ENCODE results near the gene COP1.

- no peak for TF ChIP-seq E2F4 (CRISPR knock-in tag; IDR thresholded peaks at IDR 0.05; ENCODE audit: borderline replicate concordance, low read depth)
- TF ChIP-seq, protein P1, sequence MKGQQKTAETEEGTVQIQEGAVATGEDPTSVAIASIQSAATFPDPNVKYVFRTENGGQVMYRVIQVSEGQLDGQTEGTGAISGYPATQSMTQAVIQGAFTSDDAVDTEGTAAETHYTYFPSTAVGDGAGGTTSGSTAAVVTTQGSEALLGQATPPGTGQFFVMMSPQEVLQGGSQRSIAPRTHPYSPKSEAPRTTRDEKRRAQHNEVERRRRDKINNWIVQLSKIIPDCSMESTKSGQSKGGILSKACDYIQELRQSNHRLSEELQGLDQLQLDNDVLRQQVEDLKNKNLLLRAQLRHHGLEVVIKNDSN (CRISPR knock-in tag; IDR thresholded peaks at IDR 0.05) = no peak
- no peak for TF ChIP-seq CTCF (IDR thresholded peaks at IDR 0.05)
- TF ChIP-seq NR3C1 (CRISPR knock-in tag; conservative IDR thresholded peaks at IDR 0.05; ENCODE audit: low read depth) = no peak
- TF ChIP-seq, protein P2, sequence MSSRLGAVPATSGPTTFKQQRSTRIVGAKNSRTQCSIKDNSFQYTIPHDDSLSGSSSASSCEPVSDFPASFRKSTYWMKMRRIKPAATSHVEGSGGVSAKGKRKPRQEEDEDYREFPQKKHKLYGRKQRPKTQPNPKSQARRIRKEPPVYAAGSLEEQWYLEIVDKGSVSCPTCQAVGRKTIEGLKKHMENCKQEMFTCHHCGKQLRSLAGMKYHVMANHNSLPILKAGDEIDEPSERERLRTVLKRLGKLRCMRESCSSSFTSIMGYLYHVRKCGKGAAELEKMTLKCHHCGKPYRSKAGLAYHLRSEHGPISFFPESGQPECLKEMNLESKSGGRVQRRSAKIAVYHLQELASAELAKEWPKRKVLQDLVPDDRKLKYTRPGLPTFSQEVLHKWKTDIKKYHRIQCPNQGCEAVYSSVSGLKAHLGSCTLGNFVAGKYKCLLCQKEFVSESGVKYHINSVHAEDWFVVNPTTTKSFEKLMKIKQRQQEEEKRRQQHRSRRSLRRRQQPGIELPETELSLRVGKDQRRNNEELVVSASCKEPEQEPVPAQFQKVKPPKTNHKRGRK (CRISPR knock-in tag; IDR thresholded peaks at IDR 0.05; ENCODE audit: borderline replicate concordance) = no peak
- no peak for TF ChIP-seq IRF1 (CRISPR knock-in tag; IDR thresholded peaks at IDR 0.05)
- no peak for TF ChIP-seq ZNF121 (CRISPR knock-in tag; IDR thresholded peaks at IDR 0.05)
- TF ChIP-seq ZNF263 (CRISPR knock-in tag; IDR thresholded peaks at IDR 0.05; ENCODE audit: low read depth) = no peak
- TF ChIP-seq CREB1 (CRISPR knock-in tag; IDR thresholded peaks at IDR 0.05) = no peak
- TF ChIP-seq IRF2 (CRISPR knock-in tag; IDR thresholded peaks at IDR 0.05; ENCODE audit: borderline replicate concordance, low read depth) = no peak
- no peak for TF ChIP-seq CBFB (CRISPR knock-in tag; IDR thresholded peaks at IDR 0.05; ENCODE audit: low read depth)
These were observed 116.3 kb downstream of the COP1 start for GRCh38 chr1:176090766-176091165.
